Endodermal cell (in vitro differentiated cells): ENCODE results near the gene MAP6. TPM values are rescaled to one million over a fixed set of nuclear protein-coding genes. Genes with fewer than 3 reads are reported as not detected.

Experiments
- DNase-seq: peaks from one replicate; pipeline ENCODE4 v3.0.0-alpha.2; 2017
- H3K27ac ChIP-seq: 2 replicates; pipeline ENCODE4 v1.5.1; 2013; ENCODE audit warnings: mild to moderate bottlenecking, low read depth, low read length, moderate library complexity
- H3K27me3 ChIP-seq: 2 replicates; pipeline ENCODE4 v1.6.1; 2013; ENCODE audit warnings: mild to moderate bottlenecking, low read length, moderate library complexity; ENCODE audit not compliant: insufficient read depth, control insufficient read depth, poor library complexity, severe bottlenecking
- H3K36me3 ChIP-seq: 2 replicates; pipeline ENCODE4 v1.7.0; 2013; ENCODE audit warnings: mild to moderate bottlenecking, low read length, moderate library complexity; ENCODE audit not compliant: control insufficient read depth, insufficient read depth
- H3K4me1 ChIP-seq: one replicate; pipeline ENCODE4 v1.7.0; 2013; ENCODE audit warnings: low read length; ENCODE audit not compliant: control insufficient read depth, insufficient read depth
- H3K4me3 ChIP-seq: 2 replicates; pipeline ENCODE4 v1.5.1; 2013; ENCODE audit warnings: mild to moderate bottlenecking, low read length, moderate library complexity
- H3K9ac ChIP-seq: 2 replicates; pipeline ENCODE4 v1.6.1; 2013; ENCODE audit warnings: mild to moderate bottlenecking, low read length, moderate library complexity; ENCODE audit not compliant: poor library complexity, severe bottlenecking; ENCODE audit errors: extremely low read depth
- H3K9me3 ChIP-seq: 2 replicates; pipeline ENCODE4 v1.6.1; 2013; ENCODE audit warnings: mild to moderate bottlenecking, low read length, moderate library complexity; ENCODE audit not compliant: control insufficient read depth
- H3K27ac Mint-ChIP-seq: 2 replicates; pipeline ENCODE4 v1.8.0; 2020; ENCODE audit warnings: mixed read lengths
- H3K27me3 Mint-ChIP-seq: 2 replicates; pipeline ENCODE4 v1.8.0; 2021; ENCODE audit warnings: mild to moderate bottlenecking, mixed read lengths; ENCODE audit not compliant: insufficient read depth
- H3K36me3 Mint-ChIP-seq: 2 replicates; pipeline ENCODE4 v1.8.0; 2020; ENCODE audit warnings: low read depth, mixed read lengths
- H3K4me1 Mint-ChIP-seq: 2 replicates; pipeline ENCODE4 v1.8.0; 2020; ENCODE audit warnings: mixed read lengths
- H3K4me3 Mint-ChIP-seq: 2 replicates; pipeline ENCODE4 v1.8.0; 2020; ENCODE audit warnings: mild to moderate bottlenecking, moderate library complexity, mixed read lengths
- H3K9me3 Mint-ChIP-seq: 2 replicates; pipeline ENCODE4 v1.8.0; 2020; ENCODE audit warnings: mild to moderate bottlenecking, mixed read lengths
- CTCF ChIP-seq: fragments of 200-600 bp; sonication (generic); conservative IDR thresholded peaks from 2 replicates; pipeline ENCODE4 v1.5.0; 2021; ENCODE audit warnings: antibody characterized with exemption, mild to moderate bottlenecking
- WGBS, 2 experiments: methylation state at CpG; one replicate each; pipeline versions ENCODE4 v1.1.5 to v1.1.7; 2013; ENCODE audit warnings: missing lambda C conversion rate in 2 of 2, mixed read lengths in 1 of 2; ENCODE audit not compliant: insufficient coverage in 1 of 2, insufficient read length in 1 of 2; 5-methylcytosine and 5-hydroxymethylcytosine counted together
- total RNA-seq, 2 donors: library from RNA; stranded (reverse); fragmentation: NEBNext Ultra II Directional in 1 of 2; extraction: Animal tissue kit (Norgen Biotek cat#: 25700) in 1 of 2; gene quantifications; 2 replicates in 1 of 2; 3 replicates in 1 of 2; pipeline ENCODE4 v1.2.1, GENCODE V29; 2021

MAP6 gene
- total RNA-seq, 2 donors from 2014 or later, result 1.9 to 4.2 TPM

GRCh38 chr11:75635066-75635862 is 33.6 kb downstream of the MAP6 start:
- H3K27ac Mint-ChIP-seq, result peak overlapping the region; percentile 4
- H3K9me3 Mint-ChIP-seq, result no peaks in the 10 kb centered on the region
- DNase-seq, result no peak

GRCh38 chr11:75633409-75634066 is 35.3 kb downstream of the MAP6 start:
- no peak for TF ChIP-seq CTCF
- no peak overlapping the region for H3K4me3 Mint-ChIP-seq
- peaks cover 28% of the 10 kb centered on the region for H3K4me1 Mint-ChIP-seq
- H3K36me3 ChIP-seq, result no peaks in the 10 kb centered on the region
- peaks cover 2% of the 10 kb centered on the region for H3K27me3 Mint-ChIP-seq
- no peak overlapping the region for H3K27ac ChIP-seq
- DNase-seq, result no peak
- H3K9me3 ChIP-seq, result no peaks in the 10 kb centered on the region
- no peaks in the 10 kb centered on the region for H3K36me3 Mint-ChIP-seq
- no peaks in the 10 kb centered on the region for H3K9me3 Mint-ChIP-seq
- 80 to 89% methylated on average over 6 to 8 of the region's 8 CpGs for WGBS, 2 experiments
- H3K4me1 ChIP-seq, result peaks cover 16% of the 10 kb centered on the region
- H3K4me3 ChIP-seq, result no peak overlapping the region
- H3K9ac ChIP-seq, result no peak overlapping the region
- H3K27me3 ChIP-seq, result no peaks in the 10 kb centered on the region
- H3K27ac Mint-ChIP-seq, result peak overlapping the region; percentile 31

More at GRCh38 chr11:75635066-75635862, 33.6 kb downstream of the MAP6 start:
- WGBS, 2 experiments, result 59 to 66% methylated on average over 5 to 16 of the region's 16 CpGs
- H3K27me3 Mint-ChIP-seq, result no peaks in the 10 kb centered on the region
- no peak overlapping the region for H3K9ac ChIP-seq
- TF ChIP-seq CTCF, result no peak
- H3K4me1 ChIP-seq, result peaks cover 25% of the 10 kb centered on the region
- no peaks in the 10 kb centered on the region for H3K27me3 ChIP-seq
- H3K9me3 ChIP-seq, result no peaks in the 10 kb centered on the region
- H3K4me1 Mint-ChIP-seq, result peaks cover 35% of the 10 kb centered on the region
- no peak overlapping the region for H3K27ac ChIP-seq
- H3K4me3 ChIP-seq, result no peak overlapping the region
- H3K4me3 Mint-ChIP-seq, result no peak overlapping the region
- no peaks in the 10 kb centered on the region for H3K36me3 ChIP-seq
- no peaks in the 10 kb centered on the region for H3K36me3 Mint-ChIP-seq

GRCh38 chr11:75632962-75633361 is 35.9 kb downstream of the MAP6 start:
- H3K27me3 Mint-ChIP-seq, result peaks cover 2% of the 10 kb centered on the region
- H3K4me3 Mint-ChIP-seq, result no peak overlapping the region
- Histone ChIP-seq H3K27me3 (no peaks in the 10 kb centered on the region), H3K27ac (no peak overlapping the region), H3K4me3 (no peak overlapping the region), H3K9ac (no peak overlapping the region), H3K4me1 (peaks cover 16% of the 10 kb centered on the region), H3K36me3 (no peaks in the 10 kb centered on the region), H3K9me3 (no peaks in the 10 kb centered on the region)
- TF ChIP-seq CTCF, result no peak
- peaks cover 30% of the 10 kb centered on the region for H3K4me1 Mint-ChIP-seq
- H3K36me3 Mint-ChIP-seq, result no peaks in the 10 kb centered on the region
- WGBS, 2 experiments, result 90% methylated on average over 2 of the region's 2 CpGs; no CpG with 5 or more reads in 1 of the 2 experiments
- H3K27ac Mint-ChIP-seq, result no peak overlapping the region
- no peak for DNase-seq
- H3K9me3 Mint-ChIP-seq, result no peaks in the 10 kb centered on the region
